Right atrium auricular region (tissue), 2 donors: ENCODE measurements around the gene SLX1A. TPM values are rescaled to one million over a fixed set of nuclear protein-coding genes. Genes with fewer than 3 reads are reported as not detected.
"Not testable (repeated sequence)": the region's sequence is repeated elsewhere in the genome, so short reads cannot be mapped to it uniquely, and the experiment has no call there.

Experiments
- DNase-seq: peaks from one replicate; pipeline ENCODE4 v3.0.0-alpha.2; 2019; ENCODE audit warnings: low spot score
- H3K27ac ChIP-seq, 2 donors: fragments of 200-600 bp; sonication (generic); 1 replicate in 1 of 2; 2 replicates in 1 of 2; pipeline ENCODE4 v1.5.1; 2016 to 2019
- H3K27me3 ChIP-seq, 2 donors: fragments of 200-600 bp; sonication (generic); one replicate each; pipeline versions ENCODE4 v1.5.1 to v1.6.0; 2017 to 2019
- H3K36me3 ChIP-seq: fragments of 200-600 bp; sonication (generic); one replicate; pipeline ENCODE4 v1.5.1; 2016
- H3K4me1 ChIP-seq, 2 donors: fragments of 200-600 bp; sonication (generic); one replicate each; pipeline versions ENCODE4 v1.5.1 to v1.6.0; 2017 to 2019
- H3K4me3 ChIP-seq, 2 donors: fragments of 200-600 bp; sonication (generic); 1 replicate in 1 of 2; 2 replicates in 1 of 2; pipeline ENCODE4 v1.5.1; 2017 to 2019; ENCODE audit warnings: mild to moderate bottlenecking in 1 of 2, moderate library complexity in 1 of 2
- H3K9me3 ChIP-seq, 2 donors: fragments of 200-600 bp; sonication (generic); one replicate each; pipeline ENCODE4 v1.5.1; 2019
- total RNA-seq, 2 donors: library from RNA; depleted of rRNA; stranded (reverse); fragments of >200 nt; gene quantifications; one replicate each; pipeline ENCODE4 v1.1.0, GENCODE V29; 2016
- TF ChIP-seq, protein P1 (sequence below), 2 donors: fragments of 200-600 bp; sonication (generic); IDR thresholded peaks; one replicate each; pipeline ENCODE4 v1.5.1; 2019; ENCODE audit warnings: antibody characterized with exemption in 2 of 2

The SLX1A gene
- total RNA-seq, 2 donors from 2014 or later: 25.1 to 36.3 TPM

DNA sequence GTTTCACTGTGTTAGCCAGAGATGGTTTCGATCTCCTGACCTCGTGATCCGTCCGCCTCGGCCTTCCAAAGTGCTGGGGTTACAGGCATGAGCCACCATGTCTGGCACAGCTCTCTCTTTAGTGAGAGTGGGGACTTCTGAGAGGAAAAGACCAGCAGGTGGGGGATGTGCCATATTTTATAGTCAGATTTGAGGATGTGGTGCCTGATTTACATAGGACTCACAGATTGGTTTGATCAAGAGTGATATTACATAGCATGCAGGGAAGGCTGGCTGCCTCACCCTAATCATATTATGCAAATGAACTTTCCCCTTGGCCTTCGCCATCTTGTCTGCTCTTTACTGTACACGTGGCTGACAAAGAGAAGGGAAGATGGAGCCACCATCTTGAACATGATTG is 42.6 kb upstream of the SLX1A start:
- H3K9me3 ChIP-seq: peaks cover 0 to 12% of the 10 kb centered on the region in 2 donors
- H3K4me1 ChIP-seq: no peaks in the 10 kb centered on the region
- no peak for DNase-seq
- H3K4me3 ChIP-seq: no peak overlapping the region
- H3K27ac ChIP-seq: no peak overlapping the region
- H3K27me3 ChIP-seq: no peaks in the 10 kb centered on the region
- TF ChIP-seq, protein P1, sequence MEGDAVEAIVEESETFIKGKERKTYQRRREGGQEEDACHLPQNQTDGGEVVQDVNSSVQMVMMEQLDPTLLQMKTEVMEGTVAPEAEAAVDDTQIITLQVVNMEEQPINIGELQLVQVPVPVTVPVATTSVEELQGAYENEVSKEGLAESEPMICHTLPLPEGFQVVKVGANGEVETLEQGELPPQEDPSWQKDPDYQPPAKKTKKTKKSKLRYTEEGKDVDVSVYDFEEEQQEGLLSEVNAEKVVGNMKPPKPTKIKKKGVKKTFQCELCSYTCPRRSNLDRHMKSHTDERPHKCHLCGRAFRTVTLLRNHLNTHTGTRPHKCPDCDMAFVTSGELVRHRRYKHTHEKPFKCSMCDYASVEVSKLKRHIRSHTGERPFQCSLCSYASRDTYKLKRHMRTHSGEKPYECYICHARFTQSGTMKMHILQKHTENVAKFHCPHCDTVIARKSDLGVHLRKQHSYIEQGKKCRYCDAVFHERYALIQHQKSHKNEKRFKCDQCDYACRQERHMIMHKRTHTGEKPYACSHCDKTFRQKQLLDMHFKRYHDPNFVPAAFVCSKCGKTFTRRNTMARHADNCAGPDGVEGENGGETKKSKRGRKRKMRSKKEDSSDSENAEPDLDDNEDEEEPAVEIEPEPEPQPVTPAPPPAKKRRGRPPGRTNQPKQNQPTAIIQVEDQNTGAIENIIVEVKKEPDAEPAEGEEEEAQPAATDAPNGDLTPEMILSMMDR (IDR thresholded peaks at IDR 0.05): no peak
- H3K36me3 ChIP-seq: no peaks in the 10 kb centered on the region

DNA sequence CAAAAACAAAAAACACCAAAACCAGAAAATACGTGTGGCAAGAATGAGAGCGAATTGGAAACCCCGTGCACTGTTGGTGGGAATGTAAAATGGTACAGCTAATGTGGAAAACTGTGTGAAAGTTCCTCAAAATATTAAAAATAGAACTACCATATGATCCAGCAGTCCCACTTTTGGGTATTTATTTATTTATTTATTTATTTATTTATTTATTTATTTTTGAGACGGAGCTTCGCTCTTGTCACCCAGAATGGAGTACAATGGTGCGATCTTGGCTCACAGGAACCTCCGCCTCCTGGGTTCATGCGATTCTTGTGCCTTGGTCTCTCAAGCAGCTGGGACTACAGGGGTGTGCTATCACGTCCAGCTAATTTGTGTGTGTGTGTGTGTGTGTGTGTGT is 41.2 kb upstream of the SLX1A start:
- Histone ChIP-seq H3K27me3 (no peaks in the 10 kb centered on the region), H3K9me3 (peaks cover 0 to 12% of the 10 kb centered on the region in 2 donors), H3K4me3 (no peak overlapping the region), H3K36me3 (no peaks in the 10 kb centered on the region), H3K4me1 (no peaks in the 10 kb centered on the region), H3K27ac (no peak overlapping the region)
- DNase-seq: no peak
- TF ChIP-seq, protein P1 (IDR thresholded peaks at IDR 0.05): no peak

DNA sequence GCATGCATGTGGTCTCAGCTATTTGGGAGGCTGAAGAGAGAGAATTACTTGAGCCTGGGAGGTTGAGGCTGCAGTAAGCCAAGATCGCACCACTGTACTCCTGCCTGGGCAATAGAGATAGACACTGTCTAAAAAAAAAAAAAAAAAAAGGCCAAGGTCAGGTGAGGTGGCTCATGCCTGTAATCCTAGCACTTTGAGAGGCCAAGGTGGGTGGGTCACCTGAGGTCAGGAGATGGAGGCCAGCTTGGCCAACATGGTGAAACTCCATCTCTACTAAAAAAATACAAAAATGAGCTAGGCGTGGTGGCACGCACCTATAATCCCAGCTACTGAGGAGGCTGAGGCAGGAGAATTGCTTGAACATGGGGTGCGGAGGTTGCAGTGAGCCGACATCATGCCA is 38.5 kb upstream of the SLX1A start:
- no peak overlapping the region for H3K4me3 ChIP-seq
- no peaks in the 10 kb centered on the region for H3K9me3 ChIP-seq
- H3K4me1 ChIP-seq: no peaks in the 10 kb centered on the region
- TF ChIP-seq, protein P1 (IDR thresholded peaks at IDR 0.05): no peak
- no peak for DNase-seq
- no peak overlapping the region for H3K27ac ChIP-seq
- H3K27me3 ChIP-seq: no peaks in the 10 kb centered on the region
- no peaks in the 10 kb centered on the region for H3K36me3 ChIP-seq

DNA sequence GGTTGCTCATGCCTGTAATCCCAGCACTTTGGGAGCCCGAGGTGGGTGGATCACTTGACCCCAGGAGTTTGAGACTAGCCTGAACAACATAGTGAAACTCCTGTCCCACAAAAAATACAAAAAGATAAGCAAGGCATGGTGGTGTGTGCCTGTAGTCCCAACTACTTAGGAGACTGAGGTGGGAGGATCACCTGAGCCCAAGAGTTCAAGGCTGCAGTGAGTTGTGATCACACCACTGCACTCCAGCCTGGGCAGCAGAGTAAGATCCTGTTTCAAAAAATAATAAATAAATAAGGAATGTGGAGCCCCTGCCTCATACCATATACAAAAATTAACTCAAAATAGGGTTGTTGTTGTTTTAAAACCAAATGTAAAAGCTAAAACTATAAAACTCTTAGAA is 36.5 kb upstream of the SLX1A start:
- no peaks in the 10 kb centered on the region for H3K4me1 ChIP-seq
- no peak for DNase-seq
- no peaks in the 10 kb centered on the region for H3K36me3 ChIP-seq
- H3K27me3 ChIP-seq: no peaks in the 10 kb centered on the region
- TF ChIP-seq, protein P1 (IDR thresholded peaks at IDR 0.05): no peak
- H3K4me3 ChIP-seq: no peak overlapping the region
- no peak overlapping the region for H3K27ac ChIP-seq
- no peaks in the 10 kb centered on the region for H3K9me3 ChIP-seq

DNA sequence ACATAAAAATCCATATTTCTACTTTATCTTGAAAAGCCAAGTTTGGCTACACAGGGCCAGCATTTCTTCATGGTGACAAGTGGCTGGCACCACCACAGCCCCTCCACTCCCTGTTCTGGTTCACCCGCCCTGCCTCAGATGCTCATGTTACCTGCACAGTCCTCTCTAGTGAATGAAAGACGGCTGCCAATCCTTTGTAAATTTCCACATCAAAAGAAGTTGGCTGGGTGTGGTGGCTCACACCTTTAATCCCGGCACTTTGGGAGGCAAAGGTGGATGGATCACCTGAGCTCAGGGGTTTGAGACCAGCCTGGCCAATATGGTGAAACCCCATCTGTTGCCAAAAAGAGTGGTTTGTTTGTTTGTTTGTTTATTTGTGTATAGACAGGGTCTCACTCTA is 30.1 kb upstream of the SLX1A start:
- no peaks in the 10 kb centered on the region for H3K9me3 ChIP-seq
- H3K4me1 ChIP-seq: no peaks in the 10 kb centered on the region
- TF ChIP-seq, protein P1 (IDR thresholded peaks at IDR 0.05): no peak
- no peak overlapping the region for H3K4me3 ChIP-seq
- no peak for DNase-seq
- no peaks in the 10 kb centered on the region for H3K36me3 ChIP-seq
- H3K27me3 ChIP-seq: no peaks in the 10 kb centered on the region
- no peak overlapping the region for H3K27ac ChIP-seq

DNA sequence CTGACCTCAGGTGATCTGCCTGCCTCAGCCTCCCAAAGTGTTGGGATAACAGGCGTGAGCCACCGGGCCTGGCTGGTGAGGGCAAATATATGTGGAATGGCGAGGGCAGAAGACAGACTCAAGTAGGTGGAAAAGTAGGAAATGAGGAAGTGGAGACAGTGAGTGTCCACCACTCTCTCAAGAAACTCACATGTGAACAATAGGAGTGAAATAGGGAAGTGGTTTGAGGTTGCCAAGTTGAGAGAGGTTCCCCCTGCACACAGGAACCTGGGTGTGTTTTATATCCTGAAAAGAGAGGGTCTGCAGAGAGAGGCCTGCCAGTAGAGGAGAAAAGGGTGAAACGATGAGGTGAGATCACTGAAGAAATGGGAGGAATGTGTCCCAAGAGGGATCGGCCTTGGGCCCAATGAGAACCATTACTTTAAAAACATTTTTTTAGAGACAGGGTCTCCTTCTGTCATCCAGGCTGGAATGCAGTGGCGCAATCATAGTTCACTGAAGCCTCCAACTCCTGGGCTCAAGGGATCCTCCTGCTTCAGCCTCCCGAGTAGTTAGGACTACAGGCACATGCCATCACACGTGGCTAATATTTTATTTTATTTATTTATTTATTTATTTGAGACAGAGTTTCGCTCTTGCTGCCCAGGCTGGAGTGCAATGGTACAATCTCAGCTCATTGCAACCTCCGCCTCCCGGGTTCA is 27.3 kb upstream of the SLX1A start:
- no peak overlapping the region for H3K27ac ChIP-seq
- TF ChIP-seq, protein P1 (IDR thresholded peaks at IDR 0.05): no peak

DNA sequence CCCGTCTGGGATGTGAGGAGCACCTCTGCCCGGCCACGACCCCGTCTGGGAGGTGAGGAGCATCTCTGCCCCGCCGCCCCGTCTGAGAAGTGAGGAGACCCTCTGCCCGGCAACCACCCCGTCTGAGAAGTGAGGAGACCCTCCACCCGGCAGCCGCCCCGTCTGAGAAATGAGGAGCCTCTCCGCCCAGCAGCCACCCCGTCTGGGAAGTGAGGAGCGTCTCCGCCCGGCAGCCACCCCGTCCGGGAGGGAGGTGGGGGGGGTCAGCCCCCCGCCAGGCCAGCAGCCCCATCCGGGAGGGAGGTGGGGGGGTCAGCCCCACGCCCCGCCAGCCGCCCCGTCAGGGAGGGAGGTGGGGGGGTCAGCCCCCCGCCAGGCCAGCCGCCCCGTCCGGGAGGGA is 24.9 kb upstream of the SLX1A start:
- not testable (repeated sequence) for H3K27ac ChIP-seq, H3K27me3 ChIP-seq, DNase-seq, H3K4me3 ChIP-seq, H3K9me3 ChIP-seq, H3K4me1 ChIP-seq, H3K36me3 ChIP-seq

More for the DNA sequence above, 27.3 kb upstream of the SLX1A start:
- Histone ChIP-seq H3K36me3 (no peaks in the 10 kb centered on the region), H3K9me3 (no peaks in the 10 kb centered on the region), H3K27me3 (no peaks in the 10 kb centered on the region), H3K4me1 (no peaks in the 10 kb centered on the region), H3K4me3 (no peak overlapping the region)
- DNase-seq: no peak

DNA sequence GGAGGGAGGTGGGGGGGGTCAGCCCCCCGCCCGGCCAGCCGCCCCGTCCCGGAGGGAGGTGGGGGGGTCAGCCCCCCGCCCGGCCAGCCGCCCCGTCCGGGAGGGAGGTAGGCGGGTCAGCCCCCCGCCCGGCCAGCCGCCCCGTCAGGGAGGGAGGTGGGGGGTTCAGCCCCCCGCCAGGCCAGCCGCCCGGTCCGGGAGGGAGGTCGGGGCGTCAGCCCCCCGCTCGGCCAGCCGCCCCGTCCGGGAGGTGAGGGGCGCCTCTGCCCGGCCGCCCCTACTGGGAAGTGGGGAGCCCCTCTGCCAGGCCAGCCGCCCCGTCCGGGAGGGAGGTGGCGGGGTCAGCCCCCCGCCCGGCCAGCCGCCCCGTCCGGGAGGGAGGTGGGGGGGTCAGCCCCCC is 24.3 kb upstream of the SLX1A start:
- H3K36me3 ChIP-seq, H3K4me1 ChIP-seq, H3K4me3 ChIP-seq, H3K27ac ChIP-seq, DNase-seq, H3K27me3 ChIP-seq, H3K9me3 ChIP-seq: not testable (repeated sequence)

DNA sequence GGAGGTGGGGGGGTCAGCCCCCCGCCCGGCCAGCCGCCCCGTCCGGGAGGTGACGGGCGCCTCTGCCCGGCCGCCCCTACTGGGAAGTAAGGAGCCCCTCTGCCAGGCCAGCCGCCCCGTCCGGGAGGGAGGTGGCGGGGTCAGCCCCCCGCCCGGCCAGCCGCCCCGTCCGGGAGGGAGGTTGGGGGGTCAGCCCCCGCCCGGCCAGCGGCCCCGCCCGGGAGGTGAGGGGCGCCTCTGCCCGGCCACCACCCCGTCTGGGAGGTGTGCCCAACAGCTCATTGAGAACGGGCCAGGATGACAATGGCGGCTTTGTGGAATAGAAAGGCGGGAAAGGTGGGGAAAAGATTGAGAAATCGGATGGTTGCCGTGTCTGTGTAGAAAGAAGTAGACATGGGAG is 23.5 kb upstream of the SLX1A start:
- H3K36me3 ChIP-seq, H3K9me3 ChIP-seq, H3K4me3 ChIP-seq, H3K4me1 ChIP-seq, H3K27ac ChIP-seq, H3K27me3 ChIP-seq, DNase-seq: not testable (repeated sequence)
